ENCODE measurements around the gene OBSL1.

The OBSL1 gene

GRCh38 chr2:219567791-219568361, 3.5 kb downstream of the OBSL1 start:
- DNase-seq (ENCODE audit: low spot score) (no peak), FAIRE-seq (no peak)

DNA sequence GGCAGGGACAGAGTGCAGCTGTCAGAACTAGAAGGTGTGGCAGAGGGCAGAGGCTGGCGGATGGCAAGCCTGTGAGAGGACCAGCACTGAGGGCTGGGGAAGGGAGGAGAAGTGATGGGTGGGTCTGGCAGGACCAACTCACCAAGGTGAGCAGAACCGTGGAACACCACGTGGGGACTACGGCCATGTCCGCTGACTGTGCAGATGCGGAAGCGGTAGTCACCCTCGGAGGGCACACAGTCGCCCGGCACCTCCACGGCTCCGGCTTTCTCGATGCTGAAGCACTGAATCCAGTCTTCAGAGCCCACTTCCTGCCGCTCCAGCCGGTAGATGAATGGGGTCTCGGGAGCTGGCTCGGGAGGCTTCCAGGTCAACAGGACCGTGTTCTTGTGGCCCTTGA, 4.2 kb downstream of the OBSL1 start:
- no peak for FAIRE-seq
- no peak for DNase-seq (ENCODE audit: low spot score)

GRCh38 chr2:219566640-219567039, 4.7 kb downstream of the OBSL1 start:
- FAIRE-seq (no peak), DNase-seq (ENCODE audit: low spot score) (no peak)

DNA sequence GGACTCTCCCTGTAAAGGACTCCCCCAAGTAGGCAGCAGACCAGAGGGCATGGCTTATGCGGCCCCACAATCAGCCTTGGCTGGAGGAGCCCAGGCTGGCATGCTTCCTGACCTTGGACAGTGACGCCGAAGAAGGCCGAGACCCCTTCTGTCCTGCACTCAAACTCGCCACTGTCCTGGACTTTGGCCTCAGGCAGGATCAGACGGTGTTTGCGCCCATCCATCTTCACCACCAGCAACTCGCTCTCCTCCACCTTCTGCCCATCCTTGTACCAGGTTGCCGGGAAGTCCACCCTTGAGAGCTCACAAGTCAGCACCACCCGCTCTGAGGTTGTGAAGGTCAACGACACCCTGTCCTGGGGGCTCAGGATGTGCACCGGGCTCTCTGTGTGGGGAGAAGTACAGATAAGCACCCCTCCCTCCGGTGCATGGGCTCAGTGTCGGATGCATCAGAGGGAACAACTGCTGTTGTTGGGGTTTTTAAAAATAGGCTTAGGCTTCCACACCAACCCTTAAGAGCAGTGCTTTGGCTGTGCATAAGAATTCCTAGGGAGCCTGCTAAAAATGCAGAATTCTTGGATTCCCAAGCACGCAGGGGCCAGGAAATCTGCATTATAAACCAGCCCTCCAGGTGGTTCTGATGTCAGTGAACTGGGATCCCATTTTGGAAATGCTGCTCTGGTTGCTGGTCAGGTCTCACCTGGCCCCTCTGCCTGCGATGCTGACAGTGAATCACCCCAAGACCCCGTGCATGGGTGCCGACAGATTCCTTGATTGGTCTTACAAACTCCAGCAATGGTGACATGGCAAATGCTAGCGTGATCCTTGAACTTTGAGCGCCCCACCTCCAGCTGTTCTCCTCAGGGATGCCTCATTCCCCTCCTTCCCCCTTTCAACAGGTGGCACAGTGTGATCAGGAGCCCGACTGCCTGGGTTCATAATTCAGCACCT, 5.9 kb downstream of the OBSL1 start:
- no peak for FAIRE-seq
- DNase-seq (ENCODE audit: low spot score): no peak

DNA sequence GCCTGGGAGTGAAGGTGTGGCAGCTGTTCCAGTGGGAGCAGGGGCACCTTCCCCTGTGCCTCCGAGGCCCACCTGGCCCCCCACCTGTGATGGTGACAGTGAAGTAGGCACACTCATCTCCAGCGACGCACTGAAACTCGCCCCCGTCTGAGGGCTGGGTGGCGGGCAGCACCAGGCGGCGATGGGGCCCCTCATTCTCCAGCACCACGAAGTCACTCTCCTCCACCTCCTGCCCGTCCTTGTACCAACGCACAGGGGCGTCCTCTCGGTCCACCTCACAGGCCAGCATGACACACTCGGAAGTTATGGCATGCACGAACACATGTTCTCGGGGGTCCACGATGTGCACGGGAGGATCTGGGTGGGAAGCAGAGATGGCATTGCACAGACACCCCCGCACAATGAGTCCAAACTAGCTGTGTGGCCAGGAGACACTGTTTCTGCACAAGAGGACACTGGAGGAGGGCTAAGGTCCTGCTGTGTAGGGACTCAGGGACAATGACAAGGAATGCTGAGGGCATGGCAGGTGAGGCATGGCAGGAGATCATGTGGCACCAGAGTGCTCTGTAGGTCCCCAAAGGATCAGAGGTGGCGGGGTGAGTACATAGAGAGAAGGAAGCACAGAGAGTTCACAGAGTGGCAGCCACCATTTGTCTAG, 7.9 kb downstream of the OBSL1 start:
- no peak for FAIRE-seq
- DNase-seq (ENCODE audit: low spot score): no peak

DNA sequence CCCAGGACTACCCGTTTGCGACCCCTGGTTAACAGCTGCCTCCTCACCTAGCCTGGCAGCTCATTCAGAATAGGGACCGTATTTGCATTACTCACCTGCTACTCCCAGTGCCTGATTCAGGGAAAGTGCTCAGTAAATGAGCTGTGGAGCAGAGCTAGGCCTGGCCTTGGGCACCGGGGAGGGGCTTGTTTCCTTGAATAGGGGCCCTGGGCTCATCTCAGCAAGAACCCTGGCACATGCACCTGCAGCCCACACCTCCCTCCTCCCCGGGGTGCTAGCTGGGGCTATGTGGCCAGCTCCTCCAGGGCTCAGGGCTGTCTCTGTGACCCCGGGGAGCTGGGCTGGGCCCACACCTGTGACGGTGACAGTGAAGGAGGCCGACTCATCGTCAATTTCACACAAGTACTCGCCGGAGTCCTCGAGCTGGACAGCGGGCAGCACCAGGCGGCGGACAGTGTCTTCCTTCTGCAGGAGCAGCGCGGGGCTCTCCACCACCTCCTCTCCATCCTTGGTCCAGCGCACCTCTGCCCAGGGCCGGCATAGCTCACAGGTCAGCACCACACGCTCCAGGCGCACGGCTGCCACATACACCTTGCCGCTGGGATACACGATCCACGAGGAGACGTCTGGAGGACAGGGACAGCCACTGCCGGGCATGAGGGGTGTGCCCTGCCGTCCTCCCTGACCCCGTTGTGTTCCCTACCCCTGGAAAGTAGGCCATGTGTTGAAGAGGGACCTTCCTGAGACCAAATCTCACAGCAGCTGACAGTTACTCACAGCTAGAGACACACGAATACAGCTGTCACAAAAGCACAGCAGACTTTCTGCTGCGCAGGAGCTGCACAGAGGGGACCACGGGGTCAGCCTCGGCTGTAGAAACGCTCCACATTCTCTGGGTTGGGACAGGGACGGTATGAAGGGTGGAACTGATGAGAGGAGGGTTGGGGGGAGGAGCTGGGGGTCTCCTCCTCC, 9.0 kb downstream of the OBSL1 start:
- no peak for FAIRE-seq
- no peak for DNase-seq (ENCODE audit: low spot score)

DNA sequence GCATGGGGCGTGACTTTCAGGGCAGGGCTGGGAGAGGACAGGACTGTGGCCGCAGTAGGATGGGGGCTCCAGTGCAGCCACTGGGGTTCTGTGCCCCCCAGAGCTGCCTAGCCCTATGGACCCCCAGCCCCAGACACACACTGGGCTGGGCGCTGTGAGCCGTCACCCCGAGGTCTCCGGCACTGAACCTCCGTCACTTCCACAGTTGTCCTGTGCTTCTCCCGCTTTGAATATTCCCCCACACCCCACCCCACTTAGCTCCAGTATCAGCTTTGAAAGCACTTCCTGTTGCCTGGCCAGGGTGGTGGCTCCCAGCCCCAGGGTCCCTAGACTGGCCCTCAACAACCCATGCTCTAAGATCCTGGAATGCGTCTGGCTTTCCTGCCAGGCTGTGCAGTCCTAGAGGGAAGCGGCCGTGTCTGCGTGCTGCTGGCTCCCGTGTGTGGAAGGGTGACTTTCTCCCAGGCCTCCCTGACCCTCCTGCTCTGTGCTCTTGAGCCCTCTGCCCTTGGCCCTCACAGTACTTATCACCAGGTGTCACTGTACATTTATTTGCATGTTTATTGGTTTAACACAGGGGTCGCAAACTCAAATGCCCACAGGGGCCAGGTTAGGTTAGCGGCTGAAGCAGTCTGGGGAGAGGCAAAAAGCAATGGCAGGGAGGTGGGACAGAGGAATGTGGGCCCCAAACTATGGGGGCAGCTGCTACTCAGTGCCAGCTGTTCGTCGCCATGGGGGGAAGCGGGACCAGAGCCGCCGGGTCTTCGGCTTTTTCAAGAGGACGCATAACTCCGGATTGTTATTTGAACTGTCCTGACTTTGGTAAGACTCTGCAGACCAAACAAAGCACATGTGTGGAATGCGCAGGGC, 9.9 kb downstream of the OBSL1 start:
- no peak for DNase-seq (ENCODE audit: low spot score)
- FAIRE-seq: no peak

DNA sequence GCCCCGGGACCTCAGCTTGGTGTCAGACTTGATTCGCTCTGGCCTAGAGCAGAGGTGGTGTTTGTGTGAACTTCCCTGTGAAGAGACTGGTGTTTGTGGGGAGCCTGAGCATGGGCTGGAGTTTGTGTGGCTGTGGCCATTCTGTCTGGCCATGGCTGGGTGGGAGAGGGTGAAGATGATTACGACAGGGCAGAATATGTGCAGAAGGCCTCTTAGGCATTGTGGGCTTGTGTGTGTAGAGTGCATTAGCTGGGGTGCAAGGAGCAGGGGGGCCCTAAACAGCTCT, 10.5 kb downstream of the OBSL1 start:
- FAIRE-seq (no peak), DNase-seq (ENCODE audit: low spot score) (no peak)

DNA sequence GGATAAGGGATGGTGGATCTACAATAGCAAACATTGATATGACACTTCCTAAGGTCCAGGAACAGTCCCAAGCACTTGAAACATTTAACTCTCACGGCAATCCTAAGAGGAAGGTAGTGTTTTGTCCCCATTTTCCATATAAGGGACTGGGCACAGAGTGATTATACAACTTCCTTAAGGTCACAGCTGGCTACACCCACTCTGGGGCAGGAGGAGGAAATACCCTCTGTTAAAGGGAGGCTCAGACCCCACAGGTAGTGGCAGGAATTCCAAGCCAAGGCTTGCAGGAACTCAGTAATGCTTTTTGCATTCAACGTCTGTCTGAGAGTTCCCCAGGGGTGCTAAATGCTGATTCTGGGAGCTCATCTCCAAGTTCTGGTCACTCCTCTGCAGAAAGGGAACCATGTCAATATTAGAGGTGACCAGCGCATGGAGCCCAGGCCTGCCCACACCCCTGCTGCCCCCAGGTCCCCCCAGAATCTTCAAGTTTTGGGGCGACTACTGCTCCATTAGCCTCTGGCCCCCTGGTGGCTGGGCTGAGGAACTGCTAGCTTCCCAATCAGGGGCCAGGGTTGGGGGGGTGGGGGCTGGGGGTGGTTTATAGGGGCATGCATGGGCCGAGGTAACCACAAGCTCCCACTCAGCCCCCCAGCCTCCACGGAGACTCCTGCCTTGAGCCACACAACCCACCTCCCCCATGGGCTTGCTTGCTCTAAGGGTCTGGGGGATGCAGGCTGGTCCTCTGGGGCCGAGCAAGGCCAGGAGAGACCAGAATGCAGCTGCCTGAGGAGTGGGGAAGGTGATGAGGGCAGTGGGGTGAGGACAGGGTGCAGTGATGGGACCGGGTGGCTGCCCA, 11.1 kb downstream of the OBSL1 start:
- DNase-seq (ENCODE audit: low spot score) (no peak), FAIRE-seq (no peak)

DNA sequence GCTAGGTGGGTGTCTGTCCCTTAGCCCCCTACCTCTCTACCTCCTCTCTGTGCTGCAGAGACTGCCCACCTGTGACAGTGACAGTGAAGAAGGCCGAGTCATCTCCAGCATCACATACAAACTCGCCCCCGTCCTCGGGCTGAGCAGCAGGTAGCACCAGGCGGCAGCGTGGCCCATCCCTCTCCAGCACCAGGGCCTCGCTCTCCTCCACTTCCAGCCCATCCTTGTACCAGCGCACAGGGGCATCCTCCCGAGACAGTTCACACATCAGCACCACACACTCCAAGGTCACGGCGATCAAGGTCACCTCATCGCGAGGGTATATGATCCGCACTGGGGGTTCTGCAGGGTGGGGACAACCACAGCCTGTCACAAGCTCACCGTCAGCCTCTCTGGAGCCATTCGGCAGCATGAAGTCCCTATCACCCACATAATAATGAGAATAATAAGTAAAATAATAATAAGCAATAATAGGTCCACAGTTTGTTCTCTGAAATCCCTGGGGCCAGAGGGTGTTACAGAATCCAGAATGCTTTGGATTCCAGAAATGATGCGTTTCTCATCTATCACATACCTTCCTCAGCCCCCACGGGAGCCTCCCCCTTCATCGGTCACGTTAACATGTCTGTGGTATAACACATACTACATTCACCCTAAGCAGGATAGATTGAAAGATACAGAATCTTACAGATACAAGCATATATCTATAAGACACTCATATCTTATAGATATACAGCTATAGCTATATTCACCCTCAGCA, 12.0 kb downstream of the OBSL1 start:
- no peak for DNase-seq (ENCODE audit: low spot score)
- FAIRE-seq: no peak

GRCh38 chr2:219557791-219558785, 13.3 kb downstream of the OBSL1 start:
- FAIRE-seq: no peak

DNA sequence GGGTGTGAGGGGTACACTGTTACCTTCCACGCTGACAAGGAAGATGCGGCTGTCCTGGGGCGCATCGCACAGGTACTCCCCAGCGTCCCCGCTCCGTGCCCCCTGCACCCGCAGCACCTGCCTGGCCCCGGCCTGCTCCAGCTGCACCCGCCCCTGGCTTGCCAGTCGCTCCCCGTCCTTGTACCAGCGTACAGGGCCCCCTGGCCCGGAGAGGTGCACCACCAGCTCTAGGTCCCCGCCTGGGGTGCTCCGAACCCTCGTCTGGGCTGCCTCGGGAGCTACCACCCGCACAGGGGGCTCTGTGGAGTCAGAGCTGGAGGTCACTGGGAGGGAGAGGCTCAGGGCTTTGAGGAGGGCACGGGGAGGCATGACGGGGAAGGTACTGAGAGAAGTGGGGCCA, 14.0 kb downstream of the OBSL1 start:
- DNase-seq (ENCODE audit: low spot score): no peak
- FAIRE-seq: no peak

More at GRCh38 chr2:219557791-219558785, 13.3 kb downstream of the OBSL1 start:
- DNase-seq (ENCODE audit: low spot score): no peak

- no peak for FAIRE-seq
- DNase-seq (ENCODE audit: low spot score): no peak
These were observed 14.9 kb downstream of the OBSL1 start for GRCh38 chr2:219556413-219556812.

GRCh38 chr2:219555956-219556355, 15.4 kb downstream of the OBSL1 start:
- no peak for FAIRE-seq
- no peak for DNase-seq (ENCODE audit: low spot score)

DNA sequence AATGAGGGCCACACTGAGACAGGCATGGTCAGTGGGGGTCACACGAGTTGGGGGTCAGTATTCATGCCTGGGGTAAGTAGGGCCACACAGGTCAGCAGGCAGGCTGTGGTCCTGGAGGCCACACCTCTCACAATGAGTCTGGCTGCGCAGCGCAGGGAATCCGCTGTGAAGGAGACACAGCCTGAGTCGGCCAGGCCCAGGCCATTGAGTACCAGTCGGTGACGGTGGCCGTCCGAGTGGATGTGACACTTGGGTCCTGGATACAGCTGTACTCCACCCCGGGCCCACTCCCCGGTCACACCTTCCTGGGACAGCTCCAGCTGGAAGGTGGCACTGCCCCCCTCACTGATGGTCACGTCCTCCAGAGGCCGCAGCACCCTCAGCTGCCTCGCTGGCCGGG, 17.0 kb downstream of the OBSL1 start:
- DNase-seq (ENCODE audit: low spot score): no peak
- FAIRE-seq: no peak

DNA sequence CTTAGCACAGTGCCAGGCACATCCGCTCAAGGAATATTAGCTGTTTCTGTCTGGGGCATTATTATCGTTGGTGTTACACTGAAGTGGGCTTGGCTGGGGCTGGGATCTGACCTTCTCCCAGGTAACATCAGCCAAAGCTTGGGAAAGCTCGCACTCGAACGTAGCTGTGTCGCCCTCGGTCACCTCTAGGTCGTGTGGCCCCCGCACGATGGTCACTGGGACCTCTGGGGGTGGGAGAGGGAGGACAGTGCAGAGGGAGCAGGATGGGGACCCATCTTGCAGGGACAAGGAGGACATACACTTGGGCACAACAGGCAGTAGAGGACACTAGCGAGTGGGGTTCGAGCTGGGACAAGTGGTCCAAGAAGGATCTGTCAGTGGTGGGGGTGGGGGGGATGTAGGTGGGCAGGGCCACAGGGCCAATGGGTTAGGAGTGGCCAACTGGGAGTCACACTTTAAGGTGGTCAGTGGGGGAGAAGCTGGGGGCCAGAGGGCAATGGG, 17.8 kb downstream of the OBSL1 start:
- FAIRE-seq (no peak), DNase-seq (ENCODE audit: low spot score) (no peak)

- FAIRE-seq: no peak
- no peak for DNase-seq (ENCODE audit: low spot score)
These were observed 18.2 kb downstream of the OBSL1 start for GRCh38 chr2:219553168-219553417.
